Neutrophil (primary cell): ENCODE results near the gene PCBD2.

ENCODE experiments used
- H3K27ac ChIP-seq: fragments of 200-600 bp; sonication (generic); 2 replicates; pipeline ENCODE4 v1.5.1; 2016; ENCODE audit warnings: mild to moderate bottlenecking, moderate library complexity
- H3K27me3 ChIP-seq: fragments of 200-600 bp; sonication (generic); 2 replicates; pipeline ENCODE4 v1.6.0; 2016; ENCODE audit warnings: mild to moderate bottlenecking
- H3K36me3 ChIP-seq: fragments of 200-600 bp; sonication (generic); 2 replicates; pipeline ENCODE4 v1.5.1; 2017
- H3K4me1 ChIP-seq, 2 experiments: fragments of 200-600 bp in 1 of 2; sonication (generic) in 1 of 2; 1 replicate in 1 of 2; 2 replicates in 1 of 2; pipeline versions ENCODE4 v1.5.1 to v1.6.1; 2013 to 2016; ENCODE audit warnings: low read depth in 1 of 2, low read length in 1 of 2, mild to moderate bottlenecking in 1 of 2, moderate library complexity in 1 of 2; ENCODE audit not compliant: control insufficient read depth in 1 of 2, insufficient read depth in 1 of 2
- H3K4me3 ChIP-seq, 2 experiments: fragments of 200-600 bp in 1 of 2; sonication (generic) in 1 of 2; 1 replicate in 1 of 2; 2 replicates in 1 of 2; pipeline ENCODE4 v1.5.1; 2013 to 2016; ENCODE audit warnings: low read depth in 1 of 2, low read length in 1 of 2, mild to moderate bottlenecking in 1 of 2, moderate library complexity in 1 of 2
- H3K9me3 ChIP-seq: fragments of 200-600 bp; sonication (generic); 2 replicates; pipeline ENCODE4 v1.5.1; 2016
- TF ChIP-seq, protein P1 (sequence below): fragments of 200-600 bp; sonication (generic); IDR thresholded peaks from 2 replicates; pipeline ENCODE4 v1.5.1; 2016; ENCODE audit warnings: antibody characterized with exemption

Gene PCBD2

DNA sequence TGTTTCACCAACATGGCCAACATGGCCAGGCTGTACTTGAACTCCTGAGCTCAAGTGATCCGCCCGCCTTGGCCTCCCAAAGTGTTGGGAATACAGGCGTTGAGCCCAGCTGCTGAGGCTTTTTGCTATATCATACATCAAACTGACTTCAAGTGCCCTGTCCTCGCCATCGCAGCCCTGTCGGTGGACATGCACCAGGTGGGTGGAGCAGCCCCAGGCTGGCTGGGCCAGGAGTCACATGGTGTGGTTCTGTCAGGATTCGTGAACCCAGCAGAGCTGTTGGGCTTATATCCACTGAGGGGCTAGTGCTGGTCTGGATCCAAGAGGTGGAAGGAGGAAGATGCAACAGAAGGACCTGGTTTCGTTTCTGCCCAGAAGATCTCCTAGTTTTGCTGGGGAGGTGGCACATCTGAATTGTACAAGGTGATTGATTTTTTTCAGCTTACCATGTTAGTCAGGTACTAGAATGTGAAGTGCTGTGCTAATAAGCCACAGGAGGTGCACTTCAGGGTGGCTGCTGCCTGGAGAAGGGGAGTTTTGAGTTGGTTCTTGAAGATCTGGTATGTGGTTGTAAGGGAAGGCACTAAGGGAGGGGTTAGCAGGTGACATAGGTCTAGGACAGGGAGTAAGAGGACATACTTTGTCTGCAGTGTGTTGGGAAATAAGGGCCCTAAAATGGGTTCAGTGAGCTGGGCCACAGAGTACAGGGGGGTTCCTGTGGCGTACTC is 16.1 kb downstream of the PCBD2 start:
- Histone ChIP-seq H3K9me3 (no peaks in the 10 kb centered on the region), H3K27ac (no peak overlapping the region), H3K4me1 (no peaks in the 10 kb centered on the region), H3K27me3 (no peaks in the 10 kb centered on the region), H3K36me3 (peaks cover 29% of the 10 kb centered on the region), H3K4me3 (no peak overlapping the region)
- TF ChIP-seq, protein P1, sequence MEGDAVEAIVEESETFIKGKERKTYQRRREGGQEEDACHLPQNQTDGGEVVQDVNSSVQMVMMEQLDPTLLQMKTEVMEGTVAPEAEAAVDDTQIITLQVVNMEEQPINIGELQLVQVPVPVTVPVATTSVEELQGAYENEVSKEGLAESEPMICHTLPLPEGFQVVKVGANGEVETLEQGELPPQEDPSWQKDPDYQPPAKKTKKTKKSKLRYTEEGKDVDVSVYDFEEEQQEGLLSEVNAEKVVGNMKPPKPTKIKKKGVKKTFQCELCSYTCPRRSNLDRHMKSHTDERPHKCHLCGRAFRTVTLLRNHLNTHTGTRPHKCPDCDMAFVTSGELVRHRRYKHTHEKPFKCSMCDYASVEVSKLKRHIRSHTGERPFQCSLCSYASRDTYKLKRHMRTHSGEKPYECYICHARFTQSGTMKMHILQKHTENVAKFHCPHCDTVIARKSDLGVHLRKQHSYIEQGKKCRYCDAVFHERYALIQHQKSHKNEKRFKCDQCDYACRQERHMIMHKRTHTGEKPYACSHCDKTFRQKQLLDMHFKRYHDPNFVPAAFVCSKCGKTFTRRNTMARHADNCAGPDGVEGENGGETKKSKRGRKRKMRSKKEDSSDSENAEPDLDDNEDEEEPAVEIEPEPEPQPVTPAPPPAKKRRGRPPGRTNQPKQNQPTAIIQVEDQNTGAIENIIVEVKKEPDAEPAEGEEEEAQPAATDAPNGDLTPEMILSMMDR = no peak

DNA sequence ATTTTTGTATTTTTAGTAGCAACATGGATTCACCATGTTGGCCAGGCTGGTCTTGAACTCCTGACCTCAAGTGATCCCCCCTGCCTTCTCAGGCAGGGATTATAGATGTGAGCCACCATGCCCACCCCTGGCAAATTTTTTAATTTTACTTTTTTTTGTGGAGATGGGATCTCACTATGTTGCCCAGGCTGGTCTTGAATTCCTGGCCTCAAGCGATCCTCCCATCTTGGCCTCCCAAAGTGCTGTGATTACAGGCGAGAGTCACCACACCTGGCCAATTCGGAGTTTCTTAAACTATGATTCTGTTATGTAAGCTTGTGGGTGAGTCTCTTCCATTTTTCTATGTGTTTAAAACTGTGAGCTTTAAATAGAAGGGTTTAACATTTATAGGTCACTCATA is 27.6 kb downstream of the PCBD2 start:
- H3K9me3 ChIP-seq = no peaks in the 10 kb centered on the region
- H3K4me3 ChIP-seq = no peak overlapping the region
- H3K4me1 ChIP-seq = no peaks in the 10 kb centered on the region
- peaks cover 49% of the 10 kb centered on the region for H3K36me3 ChIP-seq
- no peaks in the 10 kb centered on the region for H3K27me3 ChIP-seq
- TF ChIP-seq, protein P1 = no peak
- H3K27ac ChIP-seq = no peak overlapping the region

DNA sequence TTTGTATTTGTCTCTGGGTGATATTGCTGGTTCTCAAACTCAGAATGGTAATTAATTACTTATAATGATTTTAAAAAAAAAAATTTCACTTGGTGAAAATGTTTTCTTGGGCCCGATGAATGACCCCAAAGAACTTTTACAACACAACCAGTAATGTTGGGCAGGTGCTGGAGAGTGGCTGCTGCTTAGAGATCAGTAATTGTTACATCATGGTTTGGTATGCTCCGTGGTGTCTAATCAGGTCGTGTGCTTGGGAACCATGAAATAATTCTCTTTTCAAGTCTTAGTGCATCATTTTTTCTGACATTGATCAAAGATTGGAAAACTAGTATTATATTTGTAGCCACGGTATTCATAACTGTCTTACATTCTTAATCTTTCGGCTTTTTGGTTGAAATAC is 29.3 kb downstream of the PCBD2 start:
- H3K27me3 ChIP-seq = no peaks in the 10 kb centered on the region
- peaks cover 55% of the 10 kb centered on the region for H3K36me3 ChIP-seq
- H3K4me1 ChIP-seq = no peaks in the 10 kb centered on the region
- H3K27ac ChIP-seq = no peak overlapping the region
- TF ChIP-seq, protein P1 = no peak
- H3K9me3 ChIP-seq = no peaks in the 10 kb centered on the region
- no peak overlapping the region for H3K4me3 ChIP-seq

DNA sequence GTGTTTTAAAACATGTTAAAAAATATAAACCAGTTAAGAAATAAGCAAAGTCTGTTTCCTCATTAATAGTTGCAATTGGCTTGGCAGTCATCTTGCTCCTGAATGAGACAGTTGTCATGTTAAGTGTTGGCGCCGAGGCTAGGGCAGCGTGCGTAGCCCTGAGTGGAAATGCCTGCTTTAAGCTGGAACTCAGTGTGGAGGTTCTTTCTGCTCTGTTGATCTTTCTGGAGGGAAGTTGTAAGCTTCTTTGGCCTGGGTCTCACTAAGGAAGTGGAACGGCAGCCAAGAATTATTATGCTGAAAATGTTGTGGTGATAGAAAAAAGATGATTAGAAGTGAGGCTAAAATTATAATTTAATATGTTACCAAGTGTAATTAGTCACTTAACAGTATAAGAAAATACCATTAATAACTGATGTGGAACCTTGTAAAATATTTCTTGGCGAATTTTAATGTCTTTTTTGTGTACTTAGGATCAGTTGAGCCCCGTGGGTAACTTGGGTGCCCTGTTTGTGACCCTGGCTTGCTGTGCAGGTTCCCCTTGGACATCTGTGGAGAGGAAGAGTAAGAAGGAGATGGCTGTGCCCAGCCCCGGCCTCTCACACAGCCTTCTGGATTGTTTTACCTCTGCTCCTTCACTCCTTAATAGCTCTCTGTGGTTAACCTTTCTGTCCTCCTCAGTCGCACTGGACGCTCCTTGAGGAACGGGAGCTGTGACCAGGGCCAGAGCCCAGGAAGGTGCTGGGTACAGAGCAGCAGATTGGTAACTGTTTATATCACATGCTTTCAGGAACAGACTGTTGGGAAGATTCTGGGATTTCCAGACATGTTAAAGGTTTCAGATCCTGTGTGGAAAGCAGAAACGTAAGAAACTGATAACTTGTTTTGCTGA is 31.0 kb downstream of the PCBD2 start:
- no peaks in the 10 kb centered on the region for H3K27me3 ChIP-seq
- H3K36me3 ChIP-seq = peaks cover 44% of the 10 kb centered on the region
- H3K4me1 ChIP-seq = no peaks in the 10 kb centered on the region
- H3K4me3 ChIP-seq = no peak overlapping the region
- no peaks in the 10 kb centered on the region for H3K9me3 ChIP-seq
- no peak overlapping the region for H3K27ac ChIP-seq
- TF ChIP-seq, protein P1 = no peak

DNA sequence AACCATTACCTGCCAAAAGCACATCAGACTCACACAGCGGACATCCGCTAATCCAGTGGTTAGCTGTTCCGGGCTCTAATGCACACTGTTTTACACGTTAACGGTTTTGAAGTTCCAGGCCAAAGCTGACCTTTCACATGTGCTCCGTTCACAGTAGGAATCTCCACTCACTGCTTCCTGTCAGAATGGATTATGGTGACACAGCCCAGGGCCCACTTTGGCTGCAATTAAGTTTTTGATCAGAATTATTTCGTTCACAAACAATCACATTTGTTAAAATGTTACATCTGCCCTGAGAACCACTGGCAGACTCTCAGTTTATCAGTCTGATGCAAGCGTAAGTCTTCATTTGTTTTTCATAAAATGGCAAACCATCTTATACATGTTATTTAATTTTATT is 32.6 kb downstream of the PCBD2 start:
- TF ChIP-seq, protein P1 = no peak
- H3K27ac ChIP-seq = no peak overlapping the region
- no peak overlapping the region for H3K4me3 ChIP-seq
- peaks cover 31% of the 10 kb centered on the region for H3K36me3 ChIP-seq
- no peaks in the 10 kb centered on the region for H3K9me3 ChIP-seq
- H3K27me3 ChIP-seq = no peaks in the 10 kb centered on the region
- no peaks in the 10 kb centered on the region for H3K4me1 ChIP-seq
